ENCODE measurements around the gene EPHB2. TPM values are rescaled to one million over a fixed set of nuclear protein-coding genes. Genes with fewer than 3 reads are reported as not detected.

EPHB2 gene
- total and polyA plus RNA-seq, 2 of the 4 experiments (the other 2 are of a cell fraction), result 52.3 to 58.8 TPM

DNA sequence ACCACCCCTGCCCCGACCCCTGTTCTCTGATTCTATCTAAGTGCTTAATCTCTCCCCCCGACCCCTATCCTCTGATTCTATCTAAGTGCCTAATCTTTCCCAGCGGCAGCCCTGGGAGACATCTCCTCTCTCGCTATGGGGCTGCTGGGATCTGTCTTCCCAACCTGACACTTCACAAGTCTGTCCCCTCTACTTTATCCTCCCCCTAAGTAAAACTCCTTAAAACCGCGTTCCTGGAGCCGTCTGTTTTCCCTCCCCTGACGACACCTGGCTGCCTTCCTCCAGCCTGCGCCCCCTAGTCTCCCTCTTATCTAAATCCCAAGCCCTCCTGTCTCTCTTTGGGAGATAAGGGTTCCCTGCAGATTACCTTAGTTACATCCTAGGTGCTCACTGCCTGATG, 30.5 kb downstream of the EPHB2 start:
- H4K8ac ChIP-seq (ENCODE audit: low read depth in 2 of 2, low read length in 2 of 2), result peak overlapping the region; percentile 24 to 94; a peak in 1 of 4 replicates
- H2AFZ ChIP-seq (replicated peaks; ENCODE audit: low read length, poor library complexity), result no peak overlapping the region
- peaks cover 26% of the 10 kb centered on the region for H3K4me1 ChIP-seq (ENCODE audit: control insufficient read depth, insufficient read depth, low read length)
- peaks cover 25% of the 10 kb centered on the region for H4K20me1 ChIP-seq (ENCODE audit: insufficient read depth, low read length)
- H2AK5ac ChIP-seq (ENCODE audit: low read depth, low read length), result peak overlapping the region; percentile 99
- CTCF ChIA-PET, result no interaction called here
- intact Hi-C loops (cut with micrococcal nuclease), result no loop called here
- H3K27ac ChIP-seq (ENCODE audit: insufficient read depth, low read length), result no peak overlapping the region
- peak overlapping the region; percentile 69 for H2AK9ac ChIP-seq (replicated peaks; ENCODE audit: low read depth, low read length, poor library complexity)
- H3K4ac ChIP-seq (ENCODE audit: low read depth, low read length), result peak overlapping the region; percentile 97; the same call in 1 of the 2 replicates
- H4K91ac ChIP-seq (ENCODE audit: insufficient read depth, low read depth, low read length), result peak overlapping the region; percentile 51
- ATAC-seq (ENCODE audit: low read depth) (no peak), DNase-seq (no peak)
- 0 out of 2 replicates have a peak overlapping the region, but pooled peaks have one; percentile 36 for H4K5ac ChIP-seq (ENCODE audit: low read depth, low read length)
- H3K9ac ChIP-seq (ENCODE audit: low read depth, low read length), result no peak overlapping the region
- BruUV-seq (replicated peaks), result no TSS peak
- no peaks in the 10 kb centered on the region for H3K27me3 ChIP-seq (ENCODE audit: control insufficient read depth, insufficient read depth, low read length)
- H3K56ac ChIP-seq (ENCODE audit: extremely low read depth, insufficient read depth, low read length), result no peak overlapping the region
- WGBS, 2 experiments (ENCODE audit: extremely low coverage in 2 of 2, insufficient read length in 1 of 2), result 98% methylated on average over 3 of the region's 9 CpGs; no CpG with 5 or more reads in 1 of the 2 experiments
- H3K23ac ChIP-seq (ENCODE audit: low read depth, low read length), result peak overlapping the region; percentile 17; the same call in 1 of the 2 replicates
- H2BK15ac ChIP-seq (ENCODE audit: low read depth, low read length), result peak overlapping the region; percentile 86; the same call in 2 of the 3 replicates
- H3K18ac ChIP-seq (ENCODE audit: low read depth, low read length), result no peak overlapping the region
- H3K36me3 ChIP-seq (ENCODE audit: control insufficient read depth, insufficient read depth, low read length), result no peaks in the 10 kb centered on the region
- dilution Hi-C loops (cut with HindIII; ENCODE audit: low sequenced_read_pairs, unreplicated experiment), result no loop called here
- no peak overlapping the region for H2BK5ac ChIP-seq (ENCODE audit: low read depth, low read length, poor library complexity, severe bottlenecking)
- H3K9me1 ChIP-seq (ENCODE audit: insufficient read depth, low read length), result peaks cover 44% of the 10 kb centered on the region
- no peak for TF ChIP-seq RCOR1 (IDR thresholded peaks at IDR 0.05; ENCODE audit: insufficient replicate concordance, low read length)
- no peak for TF ChIP-seq CHD1 (IDR thresholded peaks at IDR 0.05; ENCODE audit: low read depth, low read length)
- TF ChIP-seq CEBPB (IDR thresholded peaks at IDR 0.05; ENCODE audit: low read depth, low read length), result no peak
- TF ChIP-seq ELK1 (IDR thresholded peaks at IDR 0.05; ENCODE audit: borderline replicate concordance, low read depth, low read length), result no peak
- TF ChIP-seq RAD21 (IDR thresholded peaks at IDR 0.05; ENCODE audit: low read length), result no peak
- H3K4me2 ChIP-seq (ENCODE audit: low read depth, low read length), result no peak overlapping the region
- POLR2A ChIA-PET (ENCODE audit: unreplicated experiment), result no interaction called here
- no peaks in the 10 kb centered on the region for H3K9me3 ChIP-seq (ENCODE audit: control insufficient read depth, insufficient read depth, low read length)
- H2BK20ac ChIP-seq (ENCODE audit: low read depth, low read length), result peak overlapping the region; percentile 26; the same call in 1 of the 2 replicates
- peak overlapping the region; percentile 95 for H2BK120ac ChIP-seq (ENCODE audit: low read depth, low read length)
- peak overlapping the region; percentile 90 for H3K14ac ChIP-seq (replicated peaks; ENCODE audit: low read depth, low read length)
- H3K79me1 ChIP-seq (ENCODE audit: low read depth in 1 of 2, low read length in 2 of 2), result peaks cover 34 to 95% of the 10 kb centered on the region in 2 experiments
- no peak overlapping the region for H3K4me3 ChIP-seq (ENCODE audit: insufficient read depth, low read depth, low read length)
- in situ Hi-C loops (cut with MboI; ENCODE audit: low sequenced_read_pairs), result no loop called here

Measured in IMR-90 (cell line).